NCI-H510A (cell line): ENCODE measurements around the gene ETS1.

Source experiments
- DNase-seq: peaks from one replicate; lab custom pipeline; 2025; lab: John Stamatoyannopoulos, UW

The ETS1 gene

DNA sequence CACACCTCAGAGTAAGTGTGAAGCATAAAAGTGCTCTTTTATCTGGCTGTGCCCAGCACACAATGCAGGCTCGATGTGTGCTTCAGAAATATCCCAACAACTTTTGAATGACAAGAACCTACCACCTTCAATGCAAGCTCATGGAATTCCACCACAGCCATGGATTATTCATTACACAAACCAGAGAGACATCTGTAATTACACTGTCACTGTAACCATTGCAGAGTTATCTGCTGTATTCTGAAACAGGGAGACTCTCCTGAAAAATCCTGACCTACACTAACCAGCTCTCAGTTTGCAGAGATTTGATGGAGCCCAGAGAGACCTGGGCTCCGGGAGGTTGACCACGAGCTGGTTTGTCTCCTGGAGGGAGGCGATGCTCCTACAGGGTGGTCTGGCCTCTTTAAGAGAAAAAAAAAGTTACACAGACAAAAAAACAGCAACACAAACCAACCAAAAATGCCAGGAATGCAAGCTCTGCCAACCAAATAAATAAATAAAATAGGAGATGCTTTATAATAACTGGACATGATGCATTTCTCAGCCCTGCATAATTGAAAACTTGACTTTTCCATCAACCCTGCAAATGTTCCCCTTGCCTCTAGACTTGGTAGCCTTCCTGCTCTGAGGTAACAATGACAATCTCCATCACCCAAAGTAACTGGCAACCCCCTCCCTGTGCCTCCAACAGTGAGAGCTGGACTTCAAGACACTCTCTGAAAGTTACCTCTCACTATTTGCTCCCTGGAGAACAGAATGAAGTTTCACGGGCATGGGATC lies 69.7 kb downstream of the ETS1 start:
- no peak for DNase-seq

DNA sequence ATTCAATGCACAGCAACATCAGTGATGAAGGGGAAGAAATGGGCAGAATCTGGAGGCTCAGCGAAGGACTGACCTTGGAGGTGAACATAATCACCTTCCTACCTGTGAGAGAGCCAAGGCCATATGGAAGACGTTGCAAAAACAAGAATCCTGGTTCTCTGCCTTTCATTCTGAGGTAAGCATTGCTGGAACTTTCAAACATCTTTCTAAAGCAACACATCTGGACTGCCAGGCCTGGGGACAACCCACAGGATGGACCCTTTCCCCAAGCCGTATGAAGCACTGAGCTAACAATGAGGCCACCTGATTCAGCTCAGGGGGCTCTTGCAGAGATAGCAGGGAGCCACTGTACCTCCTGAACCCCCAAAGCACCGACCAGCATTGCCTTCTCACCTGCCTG lies 70.5 kb downstream of the ETS1 start:
- no peak for DNase-seq

DNA sequence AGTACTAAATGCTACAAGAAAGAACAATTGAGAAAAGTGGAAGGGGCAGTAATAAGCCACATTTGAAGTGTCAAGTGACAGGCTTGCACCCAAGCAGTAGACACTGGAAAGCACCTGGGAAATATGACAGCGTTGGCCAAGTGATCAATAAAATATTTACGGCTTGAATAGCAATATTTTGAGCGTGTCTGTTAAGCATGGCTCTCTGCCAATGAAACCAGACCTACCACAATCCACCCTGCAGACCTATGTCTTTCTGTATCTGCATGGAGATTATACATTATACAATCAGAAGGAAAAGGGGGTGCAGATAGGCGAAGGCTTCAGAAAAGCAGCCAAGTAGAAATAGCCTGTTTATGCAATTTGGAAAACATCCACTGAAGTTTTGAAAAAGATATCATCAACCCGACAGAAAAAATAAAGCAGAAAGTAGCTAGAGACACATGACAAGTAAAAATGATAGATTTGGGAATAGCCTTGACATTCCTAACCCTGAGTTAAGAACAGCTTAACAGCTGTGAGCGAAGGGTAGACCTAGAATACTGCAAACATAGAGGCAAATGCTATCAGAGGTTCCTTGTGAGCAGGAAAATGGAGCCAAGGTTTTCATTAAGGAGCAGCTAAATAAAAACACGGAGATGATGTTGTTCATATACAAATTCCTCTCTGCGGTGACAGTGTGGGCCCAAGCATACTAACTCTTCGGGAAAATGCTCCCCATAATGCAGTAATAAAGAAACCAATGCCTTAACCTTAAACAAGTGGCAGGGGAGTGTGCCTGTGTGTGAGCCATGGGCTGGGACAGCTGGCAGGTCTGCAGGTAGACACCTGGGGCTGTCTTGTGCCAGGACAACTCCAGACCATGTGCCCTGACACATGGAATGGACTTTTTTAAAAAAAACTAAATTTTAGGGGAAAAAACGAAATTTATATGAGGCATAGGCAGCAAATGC lies 71.3 kb downstream of the ETS1 start:
- DNase-seq: no peak

DNA sequence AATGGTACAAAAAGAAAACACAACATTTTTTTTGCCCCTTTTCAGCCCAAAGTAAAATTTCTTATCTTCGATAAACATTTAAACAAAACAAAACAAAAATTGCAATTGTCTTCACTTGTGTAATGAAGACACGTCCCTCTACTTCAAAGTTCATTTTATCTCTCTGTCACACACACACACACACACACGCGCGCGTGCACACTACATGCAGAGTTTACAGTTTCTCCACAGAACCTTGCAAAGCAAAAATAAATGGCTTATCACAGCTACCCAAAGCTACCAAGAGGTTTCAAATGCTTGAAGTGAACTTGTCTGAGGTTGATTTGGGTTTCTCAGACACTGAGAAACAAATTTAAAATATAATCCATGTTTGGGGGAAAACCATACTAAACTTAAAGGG lies 72.3 kb downstream of the ETS1 start:
- DNase-seq: no peak

DNA sequence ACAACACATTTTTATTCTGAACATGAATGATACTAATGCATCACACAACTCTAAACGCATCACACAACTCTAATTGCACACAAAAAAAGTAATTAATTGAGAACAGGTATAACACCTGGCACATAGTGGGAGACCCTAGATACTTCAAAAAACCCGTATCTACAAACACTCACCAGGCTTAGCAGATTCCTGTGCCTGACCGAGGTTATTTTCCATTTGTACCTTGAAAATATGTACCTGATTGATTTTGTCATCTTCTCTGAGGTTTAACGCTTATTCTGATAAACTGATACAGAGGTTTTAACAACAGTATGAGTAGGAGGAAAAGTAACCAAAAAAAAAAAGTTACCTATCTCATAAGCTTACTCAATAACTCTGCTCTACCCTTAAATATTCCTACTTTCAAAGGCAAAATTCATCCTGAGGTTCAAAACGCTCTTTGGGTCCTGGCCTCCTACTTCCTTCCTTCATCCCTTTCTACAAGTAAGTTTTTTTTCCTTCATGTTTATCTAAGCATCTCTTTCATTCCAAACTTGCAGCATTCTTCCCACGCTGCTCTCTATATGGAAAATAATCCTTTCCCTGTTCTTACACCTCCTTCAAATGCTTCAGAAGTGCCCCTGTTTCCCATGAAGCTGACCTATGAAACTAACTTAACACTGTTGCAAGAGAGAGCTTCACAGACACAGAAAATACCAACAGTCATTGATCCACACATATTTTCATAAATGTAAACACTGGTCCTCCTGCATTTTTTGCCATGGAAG lies 73.3 kb downstream of the ETS1 start:
- DNase-seq: no peak

DNA sequence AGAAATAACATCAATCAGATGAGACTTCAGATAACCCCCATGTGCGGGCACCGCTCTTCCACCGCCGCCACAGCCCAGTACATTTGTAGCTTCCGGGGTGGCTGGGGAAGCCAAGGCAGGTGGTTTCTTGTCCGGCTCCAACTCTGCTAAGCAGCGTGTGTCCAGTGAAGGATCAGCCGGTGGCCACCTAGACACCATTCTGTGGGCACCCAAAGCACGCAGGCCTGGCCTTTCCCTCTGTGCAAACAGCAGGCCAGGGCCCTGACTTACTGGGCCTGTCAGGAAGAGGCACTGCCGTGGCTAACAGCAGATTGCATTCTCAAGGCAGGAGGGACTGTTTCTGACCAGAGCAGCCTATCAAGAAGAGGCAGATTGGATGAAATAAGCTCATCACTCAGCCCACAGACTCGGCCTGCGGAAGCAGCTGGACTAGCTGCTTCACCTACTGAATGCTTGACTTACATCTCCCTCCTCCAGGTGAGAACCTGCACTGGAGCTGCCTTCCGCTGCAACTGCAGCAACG lies 74.8 kb downstream of the ETS1 start:
- DNase-seq: no peak

DNA sequence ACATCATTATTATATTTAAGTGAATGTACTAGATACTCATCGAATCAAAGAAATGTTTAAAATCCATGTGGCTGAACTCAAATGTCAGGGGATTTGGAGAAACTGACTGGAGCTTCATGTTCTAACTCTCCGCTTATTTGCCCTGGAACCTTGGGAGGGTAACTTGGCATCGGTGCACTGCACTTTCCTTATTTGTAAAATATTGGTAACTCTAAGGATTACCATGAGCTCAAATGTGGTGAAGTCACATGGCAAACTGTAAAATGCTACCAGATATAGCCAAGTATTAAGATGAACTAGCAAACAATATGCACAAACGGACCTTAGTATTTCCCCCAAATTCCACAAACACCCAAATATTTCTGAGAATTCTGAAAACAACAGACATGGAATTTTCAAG lies 75.6 kb downstream of the ETS1 start:
- no peak for DNase-seq

DNA sequence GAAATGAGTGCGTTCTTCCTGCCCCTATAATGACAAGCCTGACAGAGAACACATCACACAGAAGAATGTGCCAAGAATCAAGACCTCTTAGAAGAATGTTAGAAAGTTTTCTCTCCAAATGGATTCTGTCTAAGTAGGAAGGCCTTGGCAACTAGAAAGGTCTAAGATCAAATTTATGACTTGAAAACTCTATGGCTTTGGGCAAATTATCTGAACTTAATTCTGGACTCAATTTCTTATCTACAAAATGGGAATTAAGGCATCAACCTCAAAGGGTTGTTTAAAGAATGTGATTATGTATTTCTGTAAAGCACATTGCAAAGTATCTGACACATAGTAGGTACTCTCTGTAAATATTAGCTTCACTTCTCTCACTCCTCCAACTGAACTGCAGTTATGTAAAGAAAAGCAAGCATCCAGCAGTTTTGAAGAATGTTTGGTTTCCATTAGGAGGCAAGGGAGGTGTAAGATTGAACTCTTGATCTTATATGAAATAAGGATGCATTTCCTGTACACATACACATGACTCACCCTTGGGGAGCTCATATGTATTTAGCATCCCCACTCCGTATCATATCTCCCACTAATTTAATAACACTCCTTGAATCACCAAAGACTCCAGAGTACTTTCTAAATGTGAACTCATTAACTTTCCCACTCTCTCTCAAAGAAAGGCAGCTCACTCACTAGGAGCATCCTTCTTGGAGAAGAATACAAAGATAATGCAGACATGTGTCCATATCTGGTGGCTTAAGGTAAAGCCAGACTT lies 77.6 kb downstream of the ETS1 start:
- no peak for DNase-seq

DNA sequence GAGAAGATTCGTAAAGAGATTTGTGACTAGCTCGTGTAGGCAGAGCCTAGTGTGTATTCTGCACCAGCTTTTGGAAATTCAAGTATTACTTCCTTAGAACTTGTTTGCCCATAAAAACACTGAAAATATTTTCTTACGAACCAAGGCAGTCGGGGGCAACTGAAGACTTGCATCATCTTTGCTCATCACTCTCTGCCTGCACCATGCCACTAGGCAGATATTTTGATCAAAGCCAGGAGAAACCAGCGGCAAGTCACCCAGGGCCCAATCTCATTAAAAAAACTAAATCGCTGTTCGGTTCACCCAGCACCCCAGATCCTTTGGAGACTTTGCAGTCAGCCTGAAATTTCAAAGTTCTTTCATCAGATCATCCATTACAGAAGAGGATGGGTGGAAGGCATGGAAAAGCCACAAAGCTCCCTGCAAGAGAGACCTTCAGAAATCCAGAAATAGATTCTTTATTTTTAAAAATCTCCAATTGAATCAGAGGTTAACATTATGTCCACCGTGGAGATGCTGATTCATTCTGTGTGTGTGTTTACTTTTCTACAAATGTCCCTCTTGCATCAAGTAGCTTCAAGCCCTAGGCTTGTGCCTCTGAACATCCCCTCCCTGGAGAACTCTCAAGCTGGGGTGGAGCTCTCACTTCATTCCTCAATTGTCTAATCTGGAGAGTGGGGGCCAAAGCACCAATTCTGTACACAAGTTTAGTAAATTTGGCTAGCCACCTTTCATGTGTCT lies 78.4 kb downstream of the ETS1 start:
- DNase-seq: no peak

DNA sequence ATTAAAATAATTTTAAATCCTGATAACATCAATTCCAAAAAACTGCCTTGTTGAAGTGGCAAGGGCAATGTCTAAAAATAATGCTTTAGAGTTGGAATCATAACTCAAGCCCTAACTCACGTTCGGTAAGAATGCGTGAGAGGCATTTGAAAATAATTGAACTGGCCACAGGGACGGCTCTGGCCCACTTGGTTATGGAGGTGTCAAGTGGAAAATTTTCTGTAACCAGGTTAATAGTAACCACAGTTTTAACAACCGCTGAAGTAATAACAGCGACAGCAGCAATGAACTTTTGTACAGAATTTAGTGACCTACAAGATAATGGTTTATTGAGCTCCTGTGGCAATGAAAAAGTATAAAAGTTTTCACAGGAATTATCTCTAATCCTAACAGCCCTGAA lies 79.4 kb downstream of the ETS1 start:
- no peak for DNase-seq

DNA sequence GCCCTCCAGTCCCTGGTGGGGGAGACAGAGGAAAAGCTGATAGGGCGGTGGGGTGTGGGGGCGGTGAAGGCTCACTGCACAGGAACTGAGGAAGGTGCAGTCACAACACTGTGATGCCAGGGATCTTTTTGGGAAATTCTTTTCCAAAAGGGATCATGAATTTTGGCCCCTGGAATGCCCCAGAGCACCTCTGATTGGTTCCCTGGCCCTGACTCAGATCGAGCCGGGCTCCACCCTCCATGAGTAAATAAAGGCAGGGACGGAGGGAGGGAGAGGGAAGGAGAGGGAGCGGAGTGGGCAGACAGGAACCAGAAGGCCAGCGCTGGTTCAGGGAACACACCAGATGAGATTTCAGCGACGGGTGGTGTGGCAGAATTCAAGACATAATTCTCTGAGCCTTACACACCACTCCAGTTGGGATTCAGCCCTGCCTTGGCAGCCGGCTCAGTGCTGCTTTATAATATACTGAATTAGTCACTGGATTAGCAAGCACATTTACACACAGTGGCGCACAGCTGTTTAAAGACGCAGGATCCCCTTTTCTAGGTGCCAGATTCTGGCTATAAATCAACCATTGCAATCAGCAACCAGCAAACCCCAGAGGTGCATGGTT lies 80.3 kb downstream of the ETS1 start:
- peak; percentile 65 for DNase-seq

DNA sequence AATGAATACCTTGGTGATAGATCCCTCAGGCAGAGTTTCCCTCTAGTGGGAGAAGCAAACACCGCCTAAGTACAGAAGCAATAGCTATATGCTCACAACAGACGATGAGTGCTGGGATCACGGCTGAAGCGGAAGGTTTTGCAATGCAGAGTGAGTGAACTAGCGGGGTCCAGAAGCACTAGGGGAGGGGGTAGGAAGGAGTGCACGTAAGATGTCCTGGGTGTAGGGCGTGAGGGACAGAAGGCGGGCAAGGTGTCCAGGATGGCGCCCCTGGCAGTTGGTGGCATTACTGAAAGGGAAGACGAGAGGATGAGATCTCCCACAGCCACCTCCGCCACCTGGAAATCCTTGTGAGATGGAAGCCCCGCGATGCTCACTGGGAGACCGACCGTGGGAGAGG lies 81.0 kb downstream of the ETS1 start:
- DNase-seq: no peak

DNA sequence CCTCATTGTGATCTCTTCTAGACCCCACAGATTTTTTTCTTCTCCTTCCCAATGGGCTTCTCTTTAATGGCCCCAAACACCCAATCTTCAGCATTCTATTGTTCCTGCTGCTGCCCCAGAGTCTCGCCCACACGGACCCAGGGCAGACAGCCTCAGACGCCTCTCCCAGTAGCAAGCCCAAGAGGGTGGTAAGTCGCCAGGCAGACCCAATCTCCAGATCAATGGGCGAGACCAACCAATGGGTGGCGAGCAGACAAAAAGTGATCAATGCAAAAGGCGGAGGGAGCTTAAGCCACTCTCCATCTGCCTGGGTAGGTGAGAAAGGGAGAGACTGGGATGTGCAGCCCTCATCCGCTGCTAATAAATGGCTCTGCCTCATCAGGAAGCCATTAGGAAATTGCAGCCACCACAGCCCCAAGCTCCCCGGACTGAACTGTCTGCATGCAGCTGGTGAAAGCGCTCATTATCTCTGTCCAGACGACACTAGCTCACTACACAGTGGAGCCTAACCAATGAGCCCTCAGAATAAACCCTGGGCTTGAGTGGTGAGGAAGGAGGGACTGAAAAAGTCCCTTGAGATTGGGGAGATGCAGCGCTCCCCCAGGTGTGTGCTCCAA lies 81.8 kb downstream of the ETS1 start:
- DNase-seq: no peak

DNA sequence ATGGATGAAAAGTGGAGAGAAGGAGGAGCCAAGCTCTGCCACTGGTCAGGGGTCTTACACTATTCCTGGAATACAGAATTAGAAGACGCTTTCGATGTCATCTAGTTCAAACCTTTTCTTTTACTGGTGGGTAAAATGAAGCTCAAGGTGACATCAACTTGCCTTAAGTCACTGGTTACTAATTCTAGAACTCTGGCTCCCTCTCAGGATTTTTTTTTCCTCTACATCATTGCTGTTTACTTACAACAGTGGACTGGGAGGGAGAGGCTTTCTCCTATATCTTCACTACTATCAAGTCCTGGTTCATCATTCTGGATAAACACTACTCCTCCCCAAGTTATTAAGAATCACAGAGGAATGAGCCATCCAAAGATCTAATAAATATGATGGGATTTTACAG lies 82.9 kb downstream of the ETS1 start:
- DNase-seq: no peak

DNA sequence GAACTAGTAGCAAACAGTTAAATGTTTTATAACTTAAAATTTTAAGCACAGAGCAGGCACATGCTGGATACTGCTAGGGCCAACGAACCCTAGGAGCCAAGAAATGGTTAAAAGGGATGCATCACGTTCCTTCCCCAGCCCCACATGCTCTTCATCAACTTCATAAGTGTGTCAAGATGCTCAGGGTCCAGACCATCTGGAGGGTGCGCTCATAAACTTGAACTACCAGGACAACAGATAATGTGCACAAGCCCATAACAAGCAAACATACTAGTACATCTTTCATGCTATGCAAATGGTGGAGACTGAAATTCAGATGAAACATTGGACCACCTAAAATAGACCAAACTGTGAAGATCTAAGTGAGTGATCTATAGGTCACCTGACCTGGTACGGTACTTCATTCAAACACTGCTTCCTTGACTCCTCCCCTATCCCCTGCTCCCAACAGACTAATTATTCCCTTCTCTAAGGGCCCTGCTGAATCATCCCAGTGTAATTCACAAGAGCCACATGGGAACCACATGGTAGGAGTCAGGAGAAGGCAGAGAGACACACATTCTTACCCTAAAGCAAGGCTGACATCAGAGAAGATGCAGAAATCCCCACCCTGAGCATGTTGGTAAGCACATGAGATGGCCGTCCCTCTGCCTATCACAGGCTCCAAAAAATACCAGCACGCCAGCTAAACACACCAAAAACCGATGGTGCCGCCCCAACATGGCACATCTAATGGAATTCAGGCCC lies 83.9 kb downstream of the ETS1 start:
- DNase-seq: no peak

DNA sequence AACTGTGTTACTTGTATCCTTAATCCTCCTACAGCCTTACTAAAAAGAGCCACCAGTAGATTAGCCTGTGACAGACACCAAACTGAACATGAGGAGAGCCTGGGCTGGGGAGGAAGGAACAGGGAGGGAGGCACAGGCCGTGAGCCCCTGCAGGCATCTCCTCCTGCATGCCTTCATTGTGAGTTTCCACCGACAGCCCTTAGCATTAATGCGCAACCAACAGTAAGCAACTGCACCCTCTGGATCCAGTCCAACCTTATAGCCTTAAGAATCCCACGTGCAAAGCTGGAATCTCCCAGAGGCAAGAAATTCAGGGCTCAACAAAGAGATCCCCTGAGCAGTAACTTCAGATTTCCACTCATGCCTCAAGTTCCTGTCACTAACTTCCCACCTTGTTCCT lies 84.6 kb downstream of the ETS1 start:
- no peak for DNase-seq

DNA sequence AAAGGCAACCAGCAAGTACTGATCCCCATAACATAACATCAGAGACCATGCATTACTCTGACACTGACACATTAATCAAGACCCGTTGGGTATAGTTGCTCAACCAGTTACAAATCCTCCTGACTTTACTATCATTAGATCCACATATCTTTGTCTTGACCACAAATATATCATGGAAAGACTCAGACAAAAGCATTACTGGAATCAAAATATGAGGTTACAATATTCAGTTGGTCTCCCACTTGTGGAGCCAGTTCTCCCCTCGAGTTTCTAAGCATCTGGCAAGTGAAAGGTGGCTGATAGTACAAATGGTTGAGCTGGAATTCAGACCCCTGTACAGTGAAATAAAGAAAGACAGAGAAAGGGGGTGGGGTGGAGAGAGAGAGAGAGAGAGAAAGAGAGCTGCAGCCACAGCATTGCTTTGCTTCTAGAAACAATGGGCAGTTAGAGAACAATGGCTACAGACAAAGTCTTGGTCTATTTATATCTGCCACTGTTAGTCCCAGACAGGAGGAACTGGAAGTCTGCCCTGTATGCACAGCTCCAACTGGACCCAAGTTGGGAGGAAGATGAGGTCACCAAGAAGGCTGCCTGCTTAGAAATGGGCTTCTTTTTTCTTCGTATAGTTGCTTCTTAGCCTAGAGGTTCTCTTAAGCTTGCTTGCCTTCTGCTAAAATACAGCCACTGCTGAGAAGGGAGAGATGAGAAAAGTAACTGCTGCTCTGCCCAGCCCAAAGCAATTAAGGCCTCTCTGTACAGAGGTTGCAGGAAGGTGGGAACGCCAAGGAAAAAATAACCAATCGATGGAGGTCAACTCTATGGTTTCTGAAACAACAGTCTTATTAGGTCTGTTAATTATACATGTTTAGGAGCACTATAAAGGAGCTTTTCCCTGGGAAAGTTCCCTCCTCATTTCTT lies 85.5 kb downstream of the ETS1 start:
- no peak for DNase-seq

DNA sequence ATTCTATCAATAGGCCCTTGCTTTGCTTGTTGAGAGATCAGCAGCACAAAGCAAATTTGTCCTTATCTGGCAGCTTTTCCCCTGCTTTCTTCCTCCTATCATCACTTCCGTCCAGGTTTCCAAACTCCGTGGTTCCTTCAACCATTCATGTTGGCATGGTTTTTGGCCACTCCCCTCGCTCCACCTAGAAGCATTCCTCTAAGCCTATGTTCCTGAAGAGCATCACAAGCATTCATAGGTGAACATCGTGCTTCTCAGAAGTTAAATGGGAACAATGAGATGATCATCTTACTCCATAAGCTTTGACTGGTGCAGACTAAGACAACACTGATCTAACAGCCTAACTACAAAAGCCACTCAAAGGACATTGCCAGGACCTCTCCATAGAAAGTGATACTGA lies 86.3 kb downstream of the ETS1 start:
- DNase-seq: no peak
